ENCODE results near the gene BASP1. TPM values are rescaled to one million over a fixed set of nuclear protein-coding genes. Genes with fewer than 3 reads are reported as not detected.
"Not testable (repeated sequence)": the region's sequence is repeated elsewhere in the genome, so short reads cannot be mapped to it uniquely, and the experiment has no call there.

Gene BASP1
- total RNA-seq, 1 donor from 2014 or later = 2.4 TPM

DNA sequence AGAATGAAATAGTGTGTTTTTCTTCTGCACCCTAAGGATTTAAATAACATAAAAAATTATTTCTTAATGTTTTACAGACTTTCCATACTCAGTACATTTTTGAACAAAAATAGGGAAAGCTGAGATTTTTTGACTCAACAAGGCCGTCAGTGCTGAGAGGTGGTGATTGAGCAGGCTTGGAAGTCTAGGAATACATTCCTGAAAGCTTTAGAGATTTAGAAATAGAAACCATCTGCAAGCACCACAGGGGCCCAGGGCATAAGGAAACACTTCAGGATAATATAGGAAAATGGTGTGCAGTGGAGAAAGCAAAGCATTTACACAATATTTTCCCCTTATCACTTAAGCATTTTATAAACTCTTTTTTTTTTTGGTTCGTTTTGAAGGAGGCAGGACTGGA lies 5.2 kb downstream of the BASP1 start:
- DNase-seq (ENCODE audit: low read depth in 2 of 2) = no peak

DNA sequence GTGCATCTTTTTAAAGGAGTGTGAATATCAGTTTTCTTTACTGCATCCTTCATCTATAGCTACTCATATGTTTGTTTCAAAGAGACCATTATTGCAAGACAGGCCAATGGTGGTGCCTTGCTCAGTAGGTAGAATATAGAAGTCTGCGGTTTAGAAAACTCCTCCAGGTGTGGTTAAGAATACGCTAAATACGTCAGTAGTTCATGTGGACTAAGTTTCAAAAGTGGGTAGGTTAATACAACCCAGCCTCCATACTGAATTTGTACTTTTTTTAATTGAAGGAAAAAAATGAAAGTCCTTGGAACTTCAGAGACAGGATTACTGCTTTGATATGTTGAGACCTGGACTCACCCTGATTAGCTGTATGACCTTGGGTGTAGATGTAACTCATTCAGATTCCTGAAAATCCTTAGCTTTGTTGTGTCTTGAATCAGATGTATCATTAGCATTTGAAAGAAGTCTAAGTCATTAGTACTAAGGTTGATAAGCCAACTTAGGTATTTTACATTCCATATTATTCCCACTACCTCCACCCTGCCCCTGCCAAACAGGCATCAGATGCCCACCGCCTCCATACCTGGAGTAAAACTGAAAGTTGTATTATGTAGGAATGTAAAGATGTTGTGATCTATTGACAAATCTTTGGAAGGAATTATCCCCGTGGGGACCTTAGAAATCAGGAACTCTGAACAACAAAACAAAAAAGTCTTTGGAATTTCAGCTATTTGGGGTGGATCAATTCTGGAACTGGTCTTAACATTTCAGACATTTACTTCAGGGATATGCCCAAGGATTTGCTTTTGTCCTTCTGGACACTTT lies 6.1 kb downstream of the BASP1 start:
- DNase-seq (ENCODE audit: low read depth in 2 of 2) = no peak

DNA sequence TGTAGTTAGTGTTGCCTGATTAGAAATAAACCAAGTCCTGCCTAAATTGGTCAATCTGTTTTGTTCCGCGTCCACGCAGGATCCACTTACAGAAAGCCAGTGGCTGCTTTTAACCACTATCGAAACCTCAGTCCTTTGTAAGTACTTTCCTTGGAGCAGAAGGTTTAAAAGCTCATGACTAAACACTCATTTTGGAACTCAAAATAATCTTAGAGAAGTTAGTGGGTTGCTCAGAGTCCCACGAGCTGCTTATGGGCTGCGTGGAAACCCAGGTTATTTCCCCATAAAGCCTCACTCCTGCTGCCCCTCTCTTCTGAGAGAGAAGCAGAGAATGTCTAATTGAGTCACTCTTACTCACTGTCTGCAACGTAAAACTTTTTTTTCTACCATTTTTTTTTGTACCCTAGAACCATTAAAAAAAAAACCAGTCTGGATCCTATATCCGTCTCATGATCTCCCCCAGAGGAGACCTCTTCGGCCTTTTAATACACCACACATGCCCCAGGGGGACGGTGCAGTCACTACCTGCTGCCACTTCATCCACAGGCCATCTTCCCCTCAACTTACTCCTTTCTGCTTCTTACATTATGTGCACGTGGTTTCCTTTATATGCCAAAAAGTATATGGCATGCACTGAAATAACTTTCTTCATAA lies 7.6 kb downstream of the BASP1 start:
- DNase-seq (ENCODE audit: low read depth in 2 of 2) = peak in 1 of 2 donors; percentile 23

DNA sequence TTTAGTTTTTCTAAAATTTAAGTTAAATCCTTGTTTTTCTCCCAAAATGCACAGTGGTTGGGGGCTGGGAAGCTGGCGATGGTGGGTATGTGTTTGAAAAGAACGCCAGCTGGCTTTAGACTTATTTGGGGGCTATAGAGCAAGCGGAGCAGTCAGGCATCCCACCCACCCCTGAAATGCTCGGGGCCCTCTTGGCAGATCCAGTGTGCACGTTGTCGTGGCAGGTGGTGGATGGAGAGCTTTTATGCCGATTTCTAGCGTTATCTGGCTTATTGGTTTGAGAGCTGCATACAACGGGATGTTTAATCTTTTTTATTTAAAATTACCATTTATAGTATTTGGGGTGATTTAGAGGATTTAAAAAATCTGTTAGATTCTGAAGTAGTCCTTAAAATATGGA lies 8.1 kb downstream of the BASP1 start:
- DNase-seq (ENCODE audit: low read depth in 2 of 2) = no peak

DNA sequence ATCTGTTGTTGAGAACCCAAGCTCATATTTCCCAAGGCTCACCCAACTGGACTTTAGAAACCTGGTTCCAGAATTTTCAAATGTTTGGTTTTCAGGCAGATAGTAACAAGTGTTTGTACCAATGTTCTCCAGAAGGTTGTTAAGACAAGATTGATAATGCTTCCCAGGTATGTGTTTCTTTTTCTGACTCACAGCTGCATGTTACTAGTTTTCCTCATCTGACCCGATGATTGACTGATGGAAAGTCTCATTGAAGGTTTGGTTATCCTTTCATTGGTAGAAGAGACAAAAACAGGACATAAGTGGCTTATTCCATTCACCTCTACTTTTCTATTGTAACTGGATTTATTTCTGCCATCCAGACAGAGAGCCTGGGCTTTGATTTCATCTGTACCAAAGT lies 10.4 kb downstream of the BASP1 start:
- DNase-seq (ENCODE audit: low read depth in 2 of 2) = no peak

DNA sequence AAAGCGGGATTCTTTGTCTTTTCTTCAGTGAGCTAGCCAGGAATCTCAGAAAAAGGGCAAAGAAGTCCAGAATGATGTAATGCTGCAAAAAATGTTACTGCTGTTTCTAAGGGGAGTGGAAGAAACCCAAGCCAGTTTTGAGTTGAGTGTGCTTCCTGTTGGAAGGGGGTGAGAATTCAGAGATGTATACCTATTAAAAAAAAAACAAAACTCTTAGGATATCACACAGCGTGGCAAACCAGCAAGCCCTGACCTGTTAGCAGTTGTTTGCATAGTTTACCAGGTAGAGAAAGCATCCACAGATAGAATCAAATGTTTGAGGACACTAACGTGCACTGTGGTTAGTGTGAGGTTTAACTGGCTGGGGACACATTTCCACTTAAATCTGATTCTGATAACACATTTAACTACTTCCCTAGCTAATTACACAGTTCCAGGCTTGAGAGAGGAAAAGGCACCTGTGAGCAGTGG lies 11.4 kb downstream of the BASP1 start:
- DNase-seq (ENCODE audit: low read depth in 2 of 2) = peak in 1 of 2 donors; percentile 64

DNA sequence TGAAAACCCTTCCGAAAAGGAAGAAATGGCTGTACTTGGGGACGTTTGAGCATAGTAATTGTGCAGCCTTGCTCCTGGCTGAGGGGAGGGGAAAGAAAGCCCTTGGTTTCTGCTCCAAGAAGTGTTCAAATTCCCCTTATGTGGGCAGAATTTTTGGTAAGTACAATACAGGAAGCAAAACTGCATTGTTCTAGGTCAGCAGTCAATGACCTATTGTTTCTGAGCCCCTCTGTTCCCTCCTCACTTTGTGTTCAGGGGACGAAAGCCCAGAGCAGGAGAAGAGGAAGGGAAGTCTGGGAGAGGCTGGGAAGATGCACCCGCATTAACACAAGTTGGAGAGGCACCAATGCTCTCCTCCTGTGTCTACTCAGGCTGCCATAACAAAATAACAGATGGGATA lies 11.9 kb downstream of the BASP1 start:
- no peak for DNase-seq (ENCODE audit: low read depth in 2 of 2)

DNA sequence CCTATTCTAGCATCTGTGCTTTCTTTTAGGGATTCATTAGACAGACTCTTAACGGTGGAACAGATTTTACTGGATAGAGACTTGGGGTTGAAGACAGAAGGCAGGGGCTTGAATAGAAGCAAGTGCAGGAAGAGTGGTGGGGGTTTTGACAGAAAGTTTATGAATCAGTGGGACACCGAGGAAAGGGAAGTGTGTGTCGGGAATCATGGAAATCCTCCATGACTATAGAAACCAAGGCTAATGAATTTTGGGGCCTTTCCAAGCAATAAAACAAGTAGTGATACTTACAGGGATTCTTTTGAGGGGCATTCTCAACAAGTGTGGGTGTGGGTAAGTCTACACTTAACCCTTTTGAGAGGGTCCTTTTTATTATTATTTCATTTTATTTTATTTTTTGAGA lies 12.8 kb downstream of the BASP1 start:
- DNase-seq (ENCODE audit: low read depth in 2 of 2) = no peak

DNA sequence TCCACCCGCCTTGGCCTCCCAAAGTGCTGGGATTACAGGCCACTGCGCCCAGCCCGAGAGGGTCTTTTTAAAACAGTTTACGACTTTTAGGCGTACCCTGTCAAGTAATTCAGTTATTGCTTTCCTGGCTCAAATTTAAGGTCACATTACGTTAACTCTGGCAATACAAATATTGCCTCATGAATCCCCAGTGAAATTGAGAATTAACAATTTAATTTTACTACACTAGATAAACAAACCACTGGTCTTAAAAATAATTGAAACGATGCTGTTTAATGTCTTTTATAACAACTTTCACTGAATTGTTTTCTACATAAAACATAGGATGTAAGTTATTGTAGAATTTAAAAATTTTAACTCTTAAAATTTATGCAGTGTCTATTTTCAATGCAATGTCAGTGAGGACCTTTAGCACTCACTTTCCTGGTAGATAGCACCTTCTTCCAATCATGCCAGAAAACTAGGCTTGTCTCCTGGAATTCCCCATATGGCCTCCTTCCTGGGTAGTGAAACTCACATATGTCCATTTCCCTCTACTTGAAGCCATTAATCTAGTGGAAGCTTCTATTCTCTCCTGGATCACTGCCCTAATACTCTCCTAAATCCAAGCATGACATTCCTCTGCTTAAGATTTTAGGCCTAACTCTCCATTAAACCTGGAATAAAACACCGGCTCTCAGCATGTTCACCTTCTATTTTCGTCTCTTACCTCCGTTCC lies 13.5 kb downstream of the BASP1 start:
- no peak for DNase-seq (ENCODE audit: low read depth in 2 of 2)

DNA sequence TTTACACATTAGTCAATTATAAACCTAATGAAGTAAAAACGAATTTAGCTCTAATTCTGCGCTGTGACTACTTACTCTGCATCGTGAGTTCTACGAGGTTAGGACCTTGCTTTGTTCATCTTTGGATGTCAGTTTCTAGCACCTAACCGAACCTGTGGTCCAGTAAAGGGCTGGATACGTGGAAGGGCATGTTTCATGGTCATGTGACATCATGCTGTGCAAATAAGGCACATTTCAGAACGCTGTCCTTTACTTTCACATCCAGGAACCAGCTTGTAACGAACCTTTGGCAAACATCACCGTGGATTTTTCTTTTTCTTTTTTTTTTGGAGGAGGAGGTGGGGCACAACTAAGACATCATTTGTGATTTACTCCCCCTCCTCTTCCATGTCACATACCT lies 15.0 kb downstream of the BASP1 start:
- no peak for DNase-seq (ENCODE audit: low read depth in 2 of 2)

DNA sequence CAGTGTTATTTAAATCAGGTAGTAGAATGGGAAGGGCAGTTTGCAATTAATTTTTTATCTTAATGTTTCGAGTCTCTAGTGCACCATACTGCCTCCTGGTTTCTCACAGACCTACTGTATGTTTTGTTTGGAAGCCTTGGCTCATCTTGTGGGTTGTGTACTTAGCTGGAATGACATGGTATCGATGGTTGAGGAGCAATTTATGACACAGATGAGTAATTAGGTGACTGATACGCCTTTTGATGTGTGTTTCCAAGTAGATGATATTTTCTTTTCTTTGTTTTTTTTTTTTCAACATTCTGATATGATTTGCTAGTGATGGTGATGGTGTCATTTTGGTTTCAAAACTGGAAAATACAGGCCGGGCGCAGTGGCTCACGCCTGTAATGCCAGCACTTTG lies 16.1 kb downstream of the BASP1 start:
- no peak for DNase-seq (ENCODE audit: low read depth in 2 of 2)

DNA sequence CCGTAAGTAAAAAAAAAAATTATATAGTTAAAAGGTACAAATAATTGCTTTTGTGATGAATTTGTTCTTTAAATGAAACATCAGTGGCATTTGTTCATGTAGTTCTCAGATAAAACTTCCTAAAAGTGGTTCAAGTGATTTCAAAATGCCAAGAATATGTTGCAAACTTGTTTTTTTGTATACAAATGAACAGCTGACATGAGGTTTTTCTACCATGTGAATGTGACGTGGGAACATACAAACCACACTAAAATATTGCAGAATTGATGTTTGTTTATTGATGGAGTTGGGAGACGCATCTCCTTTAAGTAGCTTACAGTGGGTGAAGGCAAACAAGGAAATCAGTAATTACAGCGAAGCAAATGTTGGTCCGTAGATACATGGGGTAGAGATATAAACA lies 16.9 kb downstream of the BASP1 start:
- no peak for DNase-seq (ENCODE audit: low read depth in 2 of 2)

DNA sequence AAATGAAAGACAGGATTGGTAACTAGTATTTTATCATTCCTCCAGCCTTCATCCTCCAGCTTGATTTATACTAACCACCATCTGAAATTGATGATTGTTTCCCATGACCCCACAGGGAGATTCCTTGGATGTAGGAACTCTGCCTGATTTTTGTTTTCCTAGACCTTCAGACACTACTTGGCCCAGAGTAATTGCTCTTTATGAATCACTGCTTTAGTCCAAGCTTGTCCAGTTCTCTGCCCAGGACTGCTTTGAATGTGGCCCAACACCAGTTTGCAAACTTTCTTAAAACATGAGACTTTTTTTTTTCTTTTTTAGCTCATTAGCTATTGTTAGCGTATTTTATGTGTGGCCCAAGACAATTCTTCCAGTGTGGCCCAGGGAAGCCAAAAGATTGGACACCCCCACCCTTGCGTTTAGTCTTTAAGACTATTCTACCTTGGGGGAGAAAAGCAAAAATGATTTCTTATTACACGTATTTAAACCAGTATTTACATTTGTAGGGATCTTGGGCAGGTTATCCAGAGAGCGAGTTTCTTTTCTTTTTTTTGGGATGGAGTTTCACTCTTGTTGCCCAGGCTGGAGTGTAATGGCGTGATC lies 18.4 kb downstream of the BASP1 start:
- DNase-seq (ENCODE audit: low read depth in 2 of 2) = no peak

DNA sequence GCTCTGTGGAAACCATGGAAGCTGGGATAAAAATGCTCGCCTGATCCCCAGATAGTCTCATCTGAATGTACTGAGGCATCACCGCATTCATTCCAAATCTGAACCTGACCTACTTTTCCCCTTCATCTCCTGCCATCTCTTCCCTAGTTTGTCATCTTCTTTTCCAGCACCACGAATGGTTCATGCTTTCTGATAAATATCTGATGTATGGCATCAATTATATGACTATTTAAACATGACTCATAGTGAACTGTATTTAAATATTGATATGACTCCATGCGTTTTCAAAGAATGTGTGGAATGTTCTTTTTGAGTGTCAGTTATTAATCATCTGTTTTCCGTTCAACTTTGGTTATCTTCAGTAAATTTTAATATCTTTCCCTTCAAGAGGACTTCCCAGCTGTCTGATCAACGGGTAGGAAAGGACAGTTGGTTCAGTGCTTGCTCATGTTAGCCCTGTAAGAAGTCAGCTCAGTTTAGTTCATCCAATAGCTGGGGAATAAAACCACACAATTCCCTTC lies 21.1 kb downstream of the BASP1 start:
- DNase-seq (ENCODE audit: low read depth in 2 of 2) = peak in 1 of 2 donors; percentile 68

DNA sequence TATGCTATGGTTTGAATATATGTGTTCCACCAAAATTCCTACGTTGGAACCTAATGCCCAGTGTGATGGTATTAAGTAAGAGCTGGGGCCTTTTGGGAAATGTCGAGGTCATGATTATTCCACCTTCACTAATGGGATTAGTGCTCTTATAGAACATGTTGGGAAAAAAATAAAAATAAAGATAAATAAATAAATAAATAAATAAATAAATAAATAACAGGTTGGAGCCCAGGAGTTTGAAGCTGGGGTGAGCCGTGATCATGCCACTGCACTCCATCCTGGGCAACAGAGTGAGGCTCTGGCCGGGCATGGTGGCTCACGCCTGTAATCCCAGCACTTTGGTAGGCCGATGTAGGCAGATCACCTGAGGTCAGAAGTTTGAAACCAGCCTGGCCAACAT lies 22.5 kb downstream of the BASP1 start:
- no peak for DNase-seq (ENCODE audit: low read depth in 2 of 2)

DNA sequence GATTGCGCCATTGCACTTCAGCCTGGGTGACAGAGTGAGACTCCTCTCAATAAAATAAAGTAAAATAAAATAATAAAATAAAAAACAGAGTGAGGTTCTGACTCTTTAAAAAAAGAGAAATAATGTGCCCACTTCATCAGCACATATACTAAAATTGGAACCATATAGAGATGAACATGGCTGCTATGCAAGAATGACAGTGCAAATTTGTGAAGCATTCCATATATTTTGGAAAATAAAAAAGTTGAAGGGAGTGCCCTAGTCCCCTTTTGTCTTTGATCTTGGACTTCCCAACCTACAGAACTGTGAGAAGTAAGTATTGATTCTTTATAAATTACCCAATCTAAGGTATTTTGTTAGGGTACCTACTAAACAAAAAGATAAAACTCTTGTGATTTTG lies 23.1 kb downstream of the BASP1 start:
- no peak for DNase-seq (ENCODE audit: low read depth in 2 of 2)

DNA sequence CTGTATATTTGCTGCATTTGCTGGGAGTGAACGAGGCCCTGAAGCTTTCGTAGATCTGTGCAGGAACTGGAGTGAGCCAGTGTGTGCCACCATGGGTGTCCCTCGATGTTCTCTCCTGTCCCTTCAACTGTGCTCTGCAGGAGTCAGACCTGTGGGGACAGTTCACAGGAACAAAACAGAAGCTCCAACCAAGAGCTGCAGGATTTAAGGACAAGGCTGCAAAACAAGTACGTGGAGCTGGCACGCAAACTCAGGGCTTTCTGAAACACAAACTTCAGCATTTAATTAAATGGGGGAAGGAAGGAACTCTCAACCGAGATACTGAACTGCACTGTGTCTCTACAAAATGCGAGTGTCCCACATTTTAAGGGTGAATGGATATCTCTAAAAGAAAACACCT lies 24.2 kb downstream of the BASP1 start:
- no peak for DNase-seq (ENCODE audit: low read depth in 2 of 2)

DNA sequence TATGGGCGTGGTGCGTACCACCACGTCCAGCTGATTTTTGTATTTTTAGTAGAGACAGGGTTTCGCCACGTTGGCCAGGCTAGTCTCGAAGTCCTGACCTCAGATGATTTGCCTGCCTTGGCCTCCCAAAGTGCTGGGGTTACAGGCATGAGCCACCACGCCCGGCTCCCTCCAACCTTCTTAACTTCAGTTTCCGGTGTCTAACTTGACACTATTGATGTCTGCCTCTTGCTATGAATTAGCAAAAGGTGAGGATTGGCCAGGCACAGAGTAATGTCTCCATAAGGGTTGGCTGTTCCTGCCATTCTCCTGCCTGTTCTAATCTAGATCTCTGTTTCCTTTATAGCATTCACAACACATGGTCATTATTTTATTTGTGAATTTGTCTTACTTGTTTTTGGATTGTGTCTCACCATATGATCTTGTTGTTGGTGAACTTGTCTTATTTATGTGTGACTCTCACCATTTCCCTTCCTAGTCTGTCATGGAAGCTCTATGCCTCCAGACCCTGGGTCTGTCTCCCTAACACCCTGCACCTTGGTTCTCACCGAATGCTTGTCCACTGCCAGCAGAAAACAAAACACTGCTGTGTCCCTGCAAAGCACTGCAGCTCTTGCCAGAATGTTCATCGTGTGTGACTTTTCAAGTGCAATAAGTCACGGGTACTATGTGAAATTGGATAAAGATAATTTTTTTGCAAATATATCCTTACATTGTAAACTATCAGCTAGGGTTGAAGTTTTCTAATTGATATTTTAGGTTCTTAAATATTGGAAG lies 26.0 kb downstream of the BASP1 start:
- DNase-seq (ENCODE audit: low read depth in 2 of 2) = no peak

DNA sequence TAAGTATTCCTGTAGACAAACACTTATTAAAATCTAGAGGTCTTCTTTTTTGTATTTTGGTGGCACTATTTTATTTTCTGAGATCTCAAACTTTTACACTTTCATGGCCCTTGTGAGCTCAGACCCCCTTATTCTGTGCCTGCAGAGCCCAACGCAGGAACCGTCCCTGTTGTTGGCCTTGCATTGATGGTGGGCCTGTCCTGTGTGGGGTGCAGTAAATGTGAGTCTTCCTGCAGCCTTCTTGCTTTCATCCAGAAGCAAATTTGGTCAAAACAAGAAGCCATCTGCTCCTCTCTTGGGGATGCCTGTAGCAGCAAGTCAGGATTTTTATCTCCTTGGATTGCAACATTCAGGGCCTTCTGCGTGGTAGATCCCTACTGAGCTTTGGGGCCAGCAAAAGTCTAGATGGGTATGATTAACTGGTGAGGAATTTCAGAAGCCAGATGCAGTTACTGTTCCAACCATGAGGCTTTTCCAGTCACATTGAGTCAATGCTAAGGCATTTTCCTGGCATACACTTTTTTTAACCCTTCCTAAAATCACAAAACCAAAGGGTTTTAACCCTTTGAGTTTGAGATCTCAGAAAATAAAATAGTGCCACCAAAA lies 31.7 kb downstream of the BASP1 start:
- peak in 1 of 2 donors; percentile 77 for DNase-seq (ENCODE audit: low read depth in 2 of 2)

DNA sequence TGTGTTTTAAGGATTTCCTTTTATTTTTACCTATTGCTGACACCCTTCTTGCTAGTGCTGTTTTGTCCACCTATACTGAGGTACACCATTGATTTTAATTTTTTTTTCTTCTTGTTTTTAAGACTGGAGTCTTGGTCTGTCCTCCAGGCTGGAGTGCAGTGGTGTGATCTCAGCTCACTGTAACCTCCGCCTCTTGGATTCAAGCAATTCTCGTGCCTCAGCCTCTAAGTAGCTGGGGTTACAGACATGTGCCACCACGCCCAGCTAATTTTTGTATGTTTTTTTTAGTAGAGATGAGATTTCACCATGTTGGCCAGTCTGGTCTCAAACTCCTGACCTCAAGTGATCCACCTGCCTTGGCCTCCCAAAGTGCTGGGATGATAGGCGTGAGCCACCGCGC lies 32.4 kb downstream of the BASP1 start:
- DNase-seq (ENCODE audit: low read depth in 2 of 2) = not testable (repeated sequence)

DNA sequence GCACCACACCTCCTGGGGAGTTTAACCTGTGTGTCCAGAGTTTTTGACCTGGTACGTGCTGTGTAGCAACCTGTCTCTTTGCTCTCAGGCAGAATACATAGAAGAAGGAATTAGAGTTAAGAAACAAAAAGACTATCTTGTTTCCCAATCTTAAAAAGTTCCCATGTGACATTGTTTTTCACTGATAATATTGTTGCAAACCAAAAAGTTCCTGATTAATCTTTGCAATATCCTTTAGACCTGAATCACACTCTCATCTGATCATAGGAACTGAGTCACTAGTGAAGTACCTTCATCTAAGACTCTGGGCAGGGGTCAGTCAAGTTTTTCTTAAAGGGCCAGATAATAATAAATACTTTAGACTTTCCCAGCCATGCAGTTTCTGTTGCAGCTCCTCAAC lies 35.1 kb downstream of the BASP1 start:
- peak in 1 of 2 donors; percentile 39 for DNase-seq (ENCODE audit: low read depth in 2 of 2)

All from lung microvascular endothelial cell (primary cell).